ENCODE measurements around the gene BICRAL.
A peak's percentile ranks its signal among the peaks of the same experiment; 100 is the strongest.
"Not testable (repeated sequence)": the region's sequence is repeated elsewhere in the genome, so short reads cannot be mapped to it uniquely, and the experiment has no call there.

BICRAL gene
- total RNA-seq, result 67.9 reads per million, percentile 75 among the genes with 10 or more reads in this experiment

- DNase-seq, result peak; percentile 71
Measured at GRCh38 chr6:42781796-42782688, at the start of gene BICRAL. Gene BICRAL, plus strand, starts transcription at chr6:42782052. Its CDS starts 39,971 bp downstream, at chr6:42822023.

- not testable (repeated sequence) for DNase-seq
Measured at GRCh38 chr6:42733867-42734481, 47.9 kb upstream of the BICRAL start.

DNA sequence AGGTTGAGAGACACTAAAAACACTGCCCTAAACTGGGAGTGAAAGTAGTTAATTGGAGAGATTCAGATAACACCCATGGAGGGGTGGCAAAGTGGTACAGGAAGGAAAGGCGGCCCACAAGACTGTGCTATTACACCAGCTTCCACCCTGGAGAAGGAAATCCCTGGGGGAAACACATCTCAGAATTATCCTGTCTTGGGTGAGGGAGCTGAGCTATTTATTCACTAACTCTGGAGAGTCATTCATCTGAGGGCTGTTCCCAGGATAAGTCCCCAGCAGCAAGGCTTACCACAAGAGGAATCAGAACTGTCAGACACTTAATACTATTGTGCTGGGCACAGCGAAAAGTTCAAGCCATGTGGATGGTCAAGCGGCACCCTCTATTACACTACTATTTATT is 45.9 kb upstream of the BICRAL start:
- no peak for DNase-seq

- DNase-seq, result no peak
Measured at GRCh38 chr6:42740725-42741124, 41.1 kb upstream of the BICRAL start.

DNA sequence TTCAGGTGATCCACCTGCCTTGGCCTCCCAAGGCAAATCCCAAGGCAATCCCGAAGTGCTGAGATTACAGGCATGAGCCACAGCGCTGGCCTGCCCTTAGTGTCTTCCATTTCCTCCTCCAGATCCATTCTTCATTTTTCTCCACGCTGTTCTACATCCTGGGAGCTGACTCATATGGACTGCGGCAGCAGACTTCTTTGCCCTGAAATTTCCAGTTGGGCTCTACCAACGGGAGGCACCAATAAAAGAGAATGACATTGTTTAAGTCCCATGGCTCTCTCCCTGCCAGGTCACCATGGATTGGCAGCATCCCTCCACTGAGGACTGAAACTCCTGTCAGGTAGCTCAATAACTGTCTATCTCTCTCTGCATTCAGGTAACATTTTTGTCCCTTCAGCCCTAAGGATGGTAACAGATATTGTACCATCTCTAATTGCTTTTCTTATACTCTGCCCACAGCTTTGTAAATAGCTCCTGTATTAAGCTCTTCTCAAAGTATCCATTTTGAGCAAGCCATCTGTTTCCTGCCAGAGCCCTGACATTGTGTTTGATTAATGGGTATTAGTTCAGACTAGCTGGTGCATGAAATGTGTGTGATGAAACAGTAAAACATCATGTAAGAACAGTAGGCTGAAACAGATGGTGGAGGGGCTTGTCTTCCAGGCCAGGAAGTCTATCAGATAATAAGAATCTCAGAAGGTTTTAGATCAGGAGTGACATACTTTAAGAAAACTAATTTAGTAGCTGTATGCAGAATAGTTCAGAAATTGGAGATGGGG is 39.5 kb upstream of the BICRAL start:
- no peak for DNase-seq

DNA sequence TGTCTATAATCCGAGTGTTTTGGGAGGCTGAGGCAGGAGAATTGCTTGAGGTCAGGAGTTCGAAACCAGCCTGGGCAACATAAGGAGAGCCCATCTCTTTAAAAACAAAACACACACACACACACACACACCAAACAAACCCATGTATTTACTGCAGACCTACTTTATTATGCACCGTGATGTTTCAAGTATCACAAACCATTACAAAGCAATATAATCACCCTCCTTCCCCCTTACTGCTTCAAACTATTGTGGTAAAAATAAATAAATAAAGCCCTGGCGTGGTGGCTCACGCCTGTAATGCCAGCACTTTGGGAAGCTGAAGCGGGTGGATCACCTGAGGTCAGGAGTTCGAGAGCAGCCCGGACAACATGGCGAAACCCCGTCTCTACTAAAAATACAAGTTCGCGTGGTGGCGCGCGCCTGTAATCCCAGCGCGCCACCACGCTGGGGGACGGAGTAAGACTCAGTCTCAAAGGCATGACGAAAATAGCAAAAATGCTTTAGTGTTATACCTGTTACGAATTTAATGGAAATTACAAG is 37.4 kb upstream of the BICRAL start:
- DNase-seq, result no peak

GRCh38 chr6:42745083-42745639 is 36.7 kb upstream of the BICRAL start:
- peak; percentile 13 for DNase-seq

DNA sequence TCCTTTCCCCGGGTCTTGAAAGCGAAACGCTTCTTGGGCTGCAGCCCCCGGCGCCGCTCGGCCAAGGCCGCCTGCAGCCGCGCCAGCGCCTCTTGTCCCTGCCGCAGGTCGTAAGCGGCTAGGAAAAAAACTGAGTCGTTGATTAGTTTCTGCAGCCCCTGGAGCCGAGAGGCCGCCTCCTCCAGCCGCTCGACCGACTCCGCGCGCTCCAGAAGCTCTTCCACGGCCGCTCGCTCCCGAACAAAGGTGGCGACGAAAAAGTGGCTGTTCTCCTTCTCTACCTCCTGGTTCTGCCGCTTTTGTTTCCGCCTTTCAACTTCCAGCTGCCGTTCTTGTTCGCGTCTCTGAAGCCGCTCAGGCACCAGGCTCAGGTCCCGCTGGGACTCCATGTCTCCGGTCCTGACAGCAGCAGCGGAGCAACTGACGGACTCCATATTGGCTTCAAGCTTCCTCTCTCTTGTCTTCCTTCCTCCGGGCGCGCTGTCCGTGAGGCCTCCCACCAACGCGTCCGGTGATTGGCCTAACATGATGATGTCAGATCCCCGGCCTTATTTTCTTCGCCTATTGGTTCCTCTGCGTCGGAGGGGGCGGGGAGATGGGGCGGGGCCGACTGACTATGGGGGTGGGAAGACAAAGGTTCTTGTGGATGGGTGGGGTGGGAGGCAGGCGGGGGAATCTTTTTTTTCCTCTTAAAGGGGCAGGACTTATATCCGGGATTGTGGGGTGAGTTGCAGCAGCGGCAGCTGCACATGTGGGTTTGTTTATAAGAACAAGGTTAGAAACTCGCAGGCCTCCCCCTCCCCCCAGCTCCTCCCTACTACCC is 36.0 kb upstream of the BICRAL start, which contains the start of gene TBCC:
Gene TBCC, minus strand, starts transcription at position 464 of the 823 bp plus-strand sequence. Its CDS starts 30 bp downstream, at position 434.
- peak; percentile 92 for DNase-seq

DNA sequence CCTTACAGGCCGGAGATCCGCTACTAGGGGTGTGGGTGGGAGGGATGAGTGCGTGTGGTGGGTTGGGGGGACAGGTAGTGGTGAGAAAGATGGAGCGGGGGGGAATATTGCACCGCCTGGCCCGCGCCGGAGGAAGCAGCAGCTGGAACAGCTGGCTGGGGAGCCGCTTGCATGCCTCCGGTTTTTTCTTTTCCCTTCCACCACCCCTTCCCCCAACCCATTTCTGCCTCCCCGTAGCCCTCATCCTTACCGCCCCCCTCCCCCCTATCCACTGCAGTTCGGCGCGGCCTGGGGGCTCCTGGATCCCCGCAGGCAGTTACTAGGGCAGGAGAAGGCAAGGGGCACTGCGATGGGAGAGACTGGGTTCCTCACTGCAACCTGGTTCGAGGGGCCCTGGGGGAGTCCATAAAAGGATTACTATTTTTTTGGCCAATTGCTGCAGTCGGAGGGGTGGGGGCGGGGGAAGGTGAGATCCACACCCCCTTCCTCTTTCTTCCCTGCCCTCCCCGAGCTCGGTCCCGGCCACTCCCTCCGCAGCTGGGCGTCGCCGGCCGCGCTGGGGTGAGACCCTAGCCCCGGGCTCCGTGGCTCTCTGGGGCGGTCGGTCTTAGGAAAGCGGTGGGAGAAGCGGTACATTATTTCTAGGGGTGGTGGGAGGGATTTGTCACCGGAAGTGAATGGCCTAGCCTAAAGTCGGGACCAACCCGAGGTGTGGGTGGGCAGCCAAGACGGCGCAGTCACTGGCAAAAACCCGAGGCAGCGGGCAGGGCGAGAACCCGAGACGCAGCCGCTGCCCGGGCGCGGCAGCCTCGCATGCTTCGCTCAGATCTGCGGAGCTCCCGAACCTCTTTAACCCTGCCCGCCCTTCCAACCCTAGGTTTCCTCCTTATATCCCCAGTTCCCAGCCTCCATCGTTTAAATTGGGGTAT is 35.1 kb upstream of the BICRAL start:
- DNase-seq, result peak; percentile 67

GRCh38 chr6:42748203-42748898 is 33.5 kb upstream of the BICRAL start:
- DNase-seq, result no peak

- no peak for DNase-seq
Measured at GRCh38 chr6:42751055-42751454, 30.8 kb upstream of the BICRAL start.

GRCh38 chr6:42754759-42755158 is 27.1 kb upstream of the BICRAL start:
- no peak for DNase-seq

DNA sequence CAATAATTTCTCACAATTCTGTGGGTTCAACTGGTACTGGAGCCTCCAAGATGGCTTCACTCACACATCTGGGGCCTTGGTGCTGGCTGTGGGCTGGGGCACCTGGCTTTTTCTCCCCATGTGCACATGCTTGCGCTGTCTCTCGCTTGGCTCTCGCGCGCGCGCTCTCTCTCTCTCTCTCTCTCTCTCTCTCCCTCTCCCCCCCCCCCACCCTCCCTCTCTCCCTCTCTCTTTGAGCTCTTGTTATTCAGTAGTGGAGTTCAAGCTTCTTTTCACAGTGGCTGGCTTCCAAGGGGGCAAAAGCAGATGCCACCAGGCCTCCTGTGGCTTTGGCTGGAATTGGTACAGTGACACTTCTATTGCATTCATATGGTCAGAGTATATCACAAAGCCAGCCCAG is 25.1 kb upstream of the BICRAL start:
- no peak for DNase-seq

- DNase-seq, result no peak
Measured at GRCh38 chr6:42758756-42759430, 23.0 kb upstream of the BICRAL start.

DNA sequence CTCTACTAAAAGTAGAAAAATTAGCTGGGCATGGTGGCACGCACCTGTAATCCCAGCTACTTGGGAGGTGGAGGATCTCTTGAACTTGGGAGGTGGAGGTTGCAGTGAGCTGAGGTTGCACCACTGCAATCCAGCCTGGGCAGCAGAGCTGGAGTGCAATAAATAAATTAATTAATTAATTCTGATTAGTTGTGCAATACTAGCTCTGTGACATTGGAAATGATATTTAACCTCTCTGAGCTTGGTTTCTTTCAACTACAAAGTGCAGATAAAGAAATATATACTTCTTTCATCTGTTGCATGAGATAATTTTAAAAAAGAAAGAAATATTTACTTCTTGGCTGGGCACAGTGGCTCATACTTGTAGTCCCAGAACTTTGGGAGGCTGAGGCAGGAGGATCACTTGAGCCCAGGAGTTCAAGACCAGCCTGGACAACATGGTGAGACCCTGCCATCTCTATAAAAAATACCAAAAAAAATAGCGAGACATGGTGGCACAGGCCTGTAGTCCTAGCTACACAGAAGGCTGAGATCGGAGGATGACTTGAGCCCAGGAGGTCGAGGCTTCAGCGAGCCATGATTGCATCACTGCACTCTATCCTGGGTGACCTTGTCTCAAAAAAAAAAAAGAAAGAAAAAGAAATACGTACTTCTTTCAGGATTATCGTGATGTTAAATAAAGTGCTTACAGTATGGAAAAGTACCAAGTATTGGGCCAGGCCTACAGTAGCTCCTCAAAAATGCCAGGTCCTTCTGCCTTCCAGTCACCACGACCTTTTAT is 20.4 kb upstream of the BICRAL start:
- no peak for DNase-seq

- no peak for DNase-seq
Measured at GRCh38 chr6:42762426-42762859, 19.4 kb upstream of the BICRAL start.

- no peak for DNase-seq
Measured at GRCh38 chr6:42762950-42763349, 18.9 kb upstream of the BICRAL start.
